HL-60 (cell line): ENCODE data around the gene CDC42.

Experiments
- GABPA ChIP-seq: IDR thresholded peaks from 2 replicates; pipeline ENCODE4 v1.6.1; 2012; ENCODE audit warnings: low read depth
- TF ChIP-seq, protein P1 (sequence below): IDR thresholded peaks from one replicate; pipeline ENCODE4 v1.5.1; 2011; ENCODE audit warnings: low read length, control low read depth, inconsistent platforms; ENCODE audit not compliant: insufficient read depth
- TF ChIP-seq, protein P2 (sequence below): IDR thresholded peaks from 2 replicates; pipeline ENCODE4 v1.6.1; 2012; ENCODE audit warnings: low read depth; ENCODE audit not compliant: insufficient replicate concordance

DNA sequence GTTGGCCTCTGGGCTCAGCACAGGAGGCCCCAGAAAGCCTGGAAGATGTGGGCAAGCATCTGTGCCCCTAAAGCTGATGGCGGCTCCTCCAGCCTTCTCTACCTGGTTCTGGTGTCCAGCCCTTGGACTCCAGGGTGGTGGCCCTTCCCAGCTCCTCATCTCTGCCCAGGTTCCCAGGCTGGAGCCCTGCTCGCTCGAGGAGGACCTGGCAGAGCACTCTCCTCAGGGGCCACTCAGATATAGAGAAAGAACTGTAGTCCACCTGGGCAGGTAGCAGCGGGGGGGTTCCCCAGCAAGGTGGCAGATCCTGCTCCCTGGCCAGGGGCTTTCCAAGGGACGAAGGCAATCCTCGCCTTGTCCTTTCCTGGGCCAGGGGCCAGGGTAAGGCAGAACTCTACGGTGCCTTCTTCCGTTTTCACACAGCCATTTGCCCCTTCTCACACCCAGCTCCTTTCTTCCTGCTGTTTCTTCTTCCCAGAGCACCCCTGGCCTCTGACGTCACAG, 71.4 kb downstream of the CDC42 start:
- TF ChIP-seq, protein P1, sequence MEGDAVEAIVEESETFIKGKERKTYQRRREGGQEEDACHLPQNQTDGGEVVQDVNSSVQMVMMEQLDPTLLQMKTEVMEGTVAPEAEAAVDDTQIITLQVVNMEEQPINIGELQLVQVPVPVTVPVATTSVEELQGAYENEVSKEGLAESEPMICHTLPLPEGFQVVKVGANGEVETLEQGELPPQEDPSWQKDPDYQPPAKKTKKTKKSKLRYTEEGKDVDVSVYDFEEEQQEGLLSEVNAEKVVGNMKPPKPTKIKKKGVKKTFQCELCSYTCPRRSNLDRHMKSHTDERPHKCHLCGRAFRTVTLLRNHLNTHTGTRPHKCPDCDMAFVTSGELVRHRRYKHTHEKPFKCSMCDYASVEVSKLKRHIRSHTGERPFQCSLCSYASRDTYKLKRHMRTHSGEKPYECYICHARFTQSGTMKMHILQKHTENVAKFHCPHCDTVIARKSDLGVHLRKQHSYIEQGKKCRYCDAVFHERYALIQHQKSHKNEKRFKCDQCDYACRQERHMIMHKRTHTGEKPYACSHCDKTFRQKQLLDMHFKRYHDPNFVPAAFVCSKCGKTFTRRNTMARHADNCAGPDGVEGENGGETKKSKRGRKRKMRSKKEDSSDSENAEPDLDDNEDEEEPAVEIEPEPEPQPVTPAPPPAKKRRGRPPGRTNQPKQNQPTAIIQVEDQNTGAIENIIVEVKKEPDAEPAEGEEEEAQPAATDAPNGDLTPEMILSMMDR, result no peak
- TF ChIP-seq, protein P2, sequence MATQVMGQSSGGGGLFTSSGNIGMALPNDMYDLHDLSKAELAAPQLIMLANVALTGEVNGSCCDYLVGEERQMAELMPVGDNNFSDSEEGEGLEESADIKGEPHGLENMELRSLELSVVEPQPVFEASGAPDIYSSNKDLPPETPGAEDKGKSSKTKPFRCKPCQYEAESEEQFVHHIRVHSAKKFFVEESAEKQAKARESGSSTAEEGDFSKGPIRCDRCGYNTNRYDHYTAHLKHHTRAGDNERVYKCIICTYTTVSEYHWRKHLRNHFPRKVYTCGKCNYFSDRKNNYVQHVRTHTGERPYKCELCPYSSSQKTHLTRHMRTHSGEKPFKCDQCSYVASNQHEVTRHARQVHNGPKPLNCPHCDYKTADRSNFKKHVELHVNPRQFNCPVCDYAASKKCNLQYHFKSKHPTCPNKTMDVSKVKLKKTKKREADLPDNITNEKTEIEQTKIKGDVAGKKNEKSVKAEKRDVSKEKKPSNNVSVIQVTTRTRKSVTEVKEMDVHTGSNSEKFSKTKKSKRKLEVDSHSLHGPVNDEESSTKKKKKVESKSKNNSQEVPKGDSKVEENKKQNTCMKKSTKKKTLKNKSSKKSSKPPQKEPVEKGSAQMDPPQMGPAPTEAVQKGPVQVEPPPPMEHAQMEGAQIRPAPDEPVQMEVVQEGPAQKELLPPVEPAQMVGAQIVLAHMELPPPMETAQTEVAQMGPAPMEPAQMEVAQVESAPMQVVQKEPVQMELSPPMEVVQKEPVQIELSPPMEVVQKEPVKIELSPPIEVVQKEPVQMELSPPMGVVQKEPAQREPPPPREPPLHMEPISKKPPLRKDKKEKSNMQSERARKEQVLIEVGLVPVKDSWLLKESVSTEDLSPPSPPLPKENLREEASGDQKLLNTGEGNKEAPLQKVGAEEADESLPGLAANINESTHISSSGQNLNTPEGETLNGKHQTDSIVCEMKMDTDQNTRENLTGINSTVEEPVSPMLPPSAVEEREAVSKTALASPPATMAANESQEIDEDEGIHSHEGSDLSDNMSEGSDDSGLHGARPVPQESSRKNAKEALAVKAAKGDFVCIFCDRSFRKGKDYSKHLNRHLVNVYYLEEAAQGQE, result no peak
- no peak for TF ChIP-seq GABPA
